Panc1 (cell line): ENCODE measurements around the gene AATK.

ENCODE experiments used
- CTCF ChIP-seq: fragments of 450-650 bp; IDR thresholded peaks from 2 replicates; pipeline ENCODE4 v1.5.1; 2017; ENCODE audit warnings: mild to moderate bottlenecking
- POLR2AphosphoS5 ChIP-seq: IDR thresholded peaks from 2 replicates; pipeline ENCODE4 v1.6.1; 2012; ENCODE audit warnings: mild to moderate bottlenecking, low read depth, low read length, moderate library complexity
- SIN3A ChIP-seq: IDR thresholded peaks from 2 replicates; pipeline ENCODE4 v1.6.1; 2012; ENCODE audit warnings: low read depth, mild to moderate bottlenecking, low read length, moderate library complexity, borderline replicate concordance; ENCODE audit not compliant: insufficient read depth
- TCF7L2 ChIP-seq: IDR thresholded peaks from 2 replicates; pipeline ENCODE4 v1.6.1; 2011; ENCODE audit warnings: mild to moderate bottlenecking, low read depth, low read length, inconsistent platforms

GRCh38 chr17:81136366-81136765, 29.7 kb downstream of the AATK start:
- TF ChIP-seq CTCF, result no peak
- TF ChIP-seq POLR2AphosphoS5, result no peak
- no peak for TF ChIP-seq SIN3A
- TF ChIP-seq TCF7L2, result no peak
